H54 (cell line): ENCODE results near the gene NMNAT2.

Experiments used
- DNase-seq: peaks from one replicate; pipeline ENCODE4 v3.0.0; 2011; ENCODE audit warnings: low spot score, mixed read lengths; ENCODE audit not compliant: insufficient read length
- FAIRE-seq: peaks from 3 replicates; lab custom pipeline; 2011; peaks lifted over from hg19 to GRCh38; lab: Jason Lieb, UNC
- POLR2A ChIP-seq: IDR thresholded peaks from 2 replicates; pipeline ENCODE4 v1.6.1; 2011; ENCODE audit warnings: low read depth, mild to moderate bottlenecking, low read length

The NMNAT2 gene

DNA sequence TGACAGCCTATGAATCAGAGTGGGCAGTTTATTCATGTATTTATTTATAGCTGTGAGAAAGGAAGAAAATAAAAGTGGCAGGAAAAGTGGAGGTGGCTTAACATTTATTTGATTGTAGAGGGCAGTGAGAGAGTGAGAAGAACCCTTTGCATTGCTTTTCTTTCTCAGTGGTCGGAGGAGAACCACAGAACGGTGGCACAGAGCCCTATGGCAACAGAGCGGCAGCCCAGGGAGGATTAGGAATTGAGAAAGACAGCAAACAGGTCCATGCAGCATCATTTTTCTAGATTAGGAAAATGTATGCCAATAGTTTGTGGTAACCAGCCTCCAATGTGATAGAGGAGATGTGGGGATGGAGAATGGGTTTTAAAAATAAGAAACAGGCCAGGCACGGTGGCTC is 53.1 kb downstream of the NMNAT2 start:
- no peak for FAIRE-seq
- no peak for TF ChIP-seq POLR2A
- no peak for DNase-seq

DNA sequence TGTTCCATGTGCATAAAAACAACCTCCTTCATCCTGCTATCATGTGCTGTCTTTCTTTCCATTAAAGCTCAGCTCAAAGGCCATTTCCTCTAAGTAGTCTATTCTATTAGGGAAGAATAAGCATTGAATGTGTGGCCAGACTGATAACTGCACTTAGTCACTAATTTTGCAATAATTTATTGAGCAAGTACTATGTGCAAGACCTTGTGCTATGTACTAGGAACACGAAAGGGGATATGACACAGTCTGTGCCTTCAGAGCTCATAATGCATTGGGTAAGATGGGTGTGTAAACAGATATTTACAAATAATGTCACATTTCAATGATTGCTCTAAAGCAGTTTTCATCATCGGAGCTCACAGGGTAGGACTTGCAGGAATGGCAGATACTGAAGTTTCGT is 54.2 kb downstream of the NMNAT2 start:
- no peak for TF ChIP-seq POLR2A
- DNase-seq (no peak), FAIRE-seq (no peak)

DNA sequence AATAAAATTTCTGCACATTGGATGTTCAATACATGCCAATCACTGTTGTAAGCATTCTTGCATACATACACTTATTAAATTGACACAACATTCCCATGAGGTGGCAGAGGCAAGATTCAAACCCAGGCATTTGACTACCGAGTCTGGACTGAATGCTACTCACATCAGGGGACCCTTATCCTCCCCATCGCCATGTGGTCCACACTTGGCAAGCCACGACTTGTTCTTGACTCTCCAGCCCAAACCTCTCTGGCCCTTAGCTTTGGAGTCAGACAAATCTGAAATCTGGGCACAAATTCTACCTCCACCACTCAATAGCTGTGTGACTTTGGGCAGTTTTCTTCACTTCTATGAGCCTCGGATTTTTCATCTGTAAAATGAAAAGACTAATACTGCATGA is 57.1 kb downstream of the NMNAT2 start:
- no peak for TF ChIP-seq POLR2A
- DNase-seq (no peak), FAIRE-seq (no peak)

DNA sequence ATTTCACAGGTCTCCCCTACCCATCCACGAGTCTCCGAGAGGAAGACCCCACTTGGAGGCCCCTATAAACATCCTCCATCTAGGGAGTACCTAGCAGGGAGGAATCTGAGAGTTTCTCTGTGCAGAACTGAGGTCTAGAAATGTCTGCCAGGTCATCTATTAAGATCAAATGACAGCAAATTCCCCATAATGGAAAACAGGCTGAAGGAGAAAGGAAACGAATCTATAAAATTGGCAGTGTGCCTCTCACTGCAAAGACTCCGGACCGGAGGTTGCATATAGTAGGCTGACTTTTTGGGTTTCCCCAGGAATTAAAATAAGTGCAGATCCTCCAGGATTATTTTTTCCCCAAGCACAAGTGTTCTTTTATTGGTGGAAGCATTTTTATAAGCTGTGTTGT is 57.7 kb downstream of the NMNAT2 start:
- TF ChIP-seq POLR2A, result no peak
- DNase-seq, result no peak
- FAIRE-seq, result no peak

DNA sequence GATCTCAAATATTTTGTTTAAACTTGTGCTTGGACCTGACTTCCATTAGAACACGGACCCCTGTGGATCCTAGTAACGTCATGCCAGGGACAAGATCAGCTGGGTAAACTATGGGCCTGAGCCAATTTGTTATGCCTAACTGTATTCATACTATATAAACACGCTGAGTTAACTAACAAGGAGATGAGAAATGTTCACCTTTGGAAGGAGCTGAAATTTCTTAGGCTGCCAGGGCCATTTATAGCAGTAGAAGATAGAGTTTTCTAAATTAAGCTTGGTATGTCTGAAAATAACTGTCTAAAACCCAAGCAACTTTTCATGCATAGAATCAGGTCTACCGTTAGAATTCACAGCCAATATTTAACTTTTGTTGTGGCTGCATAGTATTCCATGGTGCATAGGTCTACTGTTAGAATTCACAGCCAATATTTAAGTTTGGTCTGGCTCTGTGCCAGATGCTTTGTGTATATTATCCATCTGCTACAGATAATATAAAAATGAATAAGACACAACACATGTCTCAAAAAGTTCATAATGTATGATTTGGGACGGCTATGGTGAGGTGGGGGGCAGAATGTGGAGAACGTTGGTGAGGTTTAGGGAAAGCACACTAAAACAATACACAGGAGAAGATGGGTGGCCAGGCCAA is 61.5 kb downstream of the NMNAT2 start:
- no peak for FAIRE-seq
- no peak for DNase-seq
- TF ChIP-seq POLR2A, result no peak

DNA sequence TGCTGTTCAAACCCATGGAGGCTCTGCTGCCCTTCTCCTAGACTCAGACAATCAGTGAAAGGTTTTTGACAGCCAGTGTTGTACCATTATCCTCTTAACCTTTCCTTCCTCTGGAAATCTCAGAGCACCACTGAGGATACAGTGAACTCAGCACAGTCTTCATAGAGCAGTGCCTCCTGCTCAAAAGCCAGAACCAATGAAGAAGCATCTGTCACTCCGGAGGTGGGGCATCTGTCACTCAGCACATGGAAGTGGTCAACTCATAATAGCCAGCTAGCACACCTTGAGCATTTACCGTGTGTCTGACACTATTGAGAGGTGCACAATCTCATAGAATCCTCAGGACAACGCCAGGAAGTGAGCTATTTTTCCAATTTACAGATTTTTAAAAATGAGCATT is 62.4 kb downstream of the NMNAT2 start:
- TF ChIP-seq POLR2A, result no peak
- DNase-seq (no peak), FAIRE-seq (no peak)

DNA sequence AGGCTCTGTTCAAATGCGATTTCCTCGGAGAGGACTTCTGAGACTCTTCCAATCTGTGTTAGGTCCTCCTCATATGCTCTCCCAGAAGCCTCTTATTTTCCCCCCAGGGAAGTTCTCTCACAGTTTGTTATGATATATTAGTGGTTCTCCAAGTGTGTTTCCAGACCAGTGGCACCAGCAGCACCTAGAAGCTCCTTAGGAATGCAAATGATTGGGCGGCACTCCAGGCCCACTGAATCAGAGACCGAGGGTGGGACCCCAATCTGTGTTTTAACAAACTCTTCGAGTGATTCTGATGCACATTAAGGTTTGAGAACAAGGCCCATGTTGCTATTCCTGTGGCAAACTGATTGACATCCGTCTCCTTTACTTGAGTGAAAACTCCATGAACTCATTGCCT is 63.0 kb downstream of the NMNAT2 start:
- FAIRE-seq, result no peak
- TF ChIP-seq POLR2A, result no peak
- DNase-seq, result no peak

DNA sequence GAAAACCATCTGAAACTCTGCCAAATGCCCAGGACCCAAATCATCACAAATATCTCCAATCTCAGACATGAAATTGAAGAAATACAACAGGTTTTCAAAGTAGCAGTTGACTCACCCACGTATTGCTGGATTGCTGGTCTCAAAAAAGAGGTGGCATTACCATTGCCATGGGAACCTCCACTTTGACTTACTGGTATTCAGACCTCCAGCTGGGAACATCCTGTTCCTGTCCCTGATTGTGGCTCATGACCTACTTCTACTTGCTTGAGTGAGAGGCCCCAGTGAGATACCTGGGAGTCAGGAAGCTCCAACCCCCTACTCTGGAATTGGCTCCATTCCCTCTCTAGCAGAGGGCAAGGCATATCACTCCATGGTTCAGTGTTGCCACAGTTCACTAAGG is 64.6 kb downstream of the NMNAT2 start:
- DNase-seq (peak; percentile 61), FAIRE-seq (no peak)
- no peak for TF ChIP-seq POLR2A

DNA sequence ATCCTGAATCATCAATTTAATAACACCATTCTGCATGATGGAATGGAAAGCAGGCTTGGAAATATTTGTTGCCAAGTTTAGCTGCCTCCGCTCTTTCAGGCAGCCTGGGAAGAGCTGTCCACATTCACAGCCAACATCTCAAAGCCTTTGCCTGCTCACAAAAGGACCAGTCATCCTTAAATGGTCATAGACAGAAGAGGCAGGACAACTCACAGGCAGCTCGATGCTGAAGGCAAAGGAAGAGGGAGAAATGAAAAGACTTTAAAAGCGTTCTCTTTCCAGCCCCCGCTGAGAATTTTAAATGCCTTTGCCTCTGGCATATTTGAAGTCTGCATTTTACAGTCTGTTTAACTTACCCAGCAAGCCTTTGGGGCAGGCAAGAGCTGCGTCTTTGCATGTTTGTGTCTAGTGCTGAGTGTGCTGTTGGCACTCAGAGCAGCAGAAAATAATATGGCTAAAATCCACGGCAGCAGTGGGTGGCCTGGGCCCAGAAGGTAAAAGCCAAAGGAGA is 68.9 kb downstream of the NMNAT2 start:
- FAIRE-seq (no peak), DNase-seq (no peak)
- no peak for TF ChIP-seq POLR2A

DNA sequence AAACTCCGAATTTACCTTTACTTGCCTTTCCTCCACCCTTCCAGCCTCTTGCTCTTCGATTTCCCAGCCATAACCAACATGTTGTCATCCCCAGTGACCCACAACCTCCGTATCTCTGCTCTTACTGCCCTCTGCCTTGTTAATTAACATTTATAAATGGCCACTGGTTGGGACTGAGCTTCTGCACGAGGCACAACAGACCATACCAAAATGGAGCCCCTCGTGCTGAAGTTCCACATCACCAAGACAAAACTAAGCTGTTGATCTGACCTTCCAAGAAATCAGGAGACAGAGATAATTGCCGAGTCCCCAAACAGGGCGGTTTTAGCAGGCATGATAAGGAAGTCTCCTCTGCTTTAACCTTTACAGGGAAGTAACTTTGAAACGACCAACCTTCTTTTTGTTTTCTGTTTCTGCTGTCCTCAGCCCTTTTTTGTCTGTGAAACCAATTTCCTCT is 71.9 kb downstream of the NMNAT2 start:
- TF ChIP-seq POLR2A, result no peak
- FAIRE-seq (no peak), DNase-seq (no peak)

DNA sequence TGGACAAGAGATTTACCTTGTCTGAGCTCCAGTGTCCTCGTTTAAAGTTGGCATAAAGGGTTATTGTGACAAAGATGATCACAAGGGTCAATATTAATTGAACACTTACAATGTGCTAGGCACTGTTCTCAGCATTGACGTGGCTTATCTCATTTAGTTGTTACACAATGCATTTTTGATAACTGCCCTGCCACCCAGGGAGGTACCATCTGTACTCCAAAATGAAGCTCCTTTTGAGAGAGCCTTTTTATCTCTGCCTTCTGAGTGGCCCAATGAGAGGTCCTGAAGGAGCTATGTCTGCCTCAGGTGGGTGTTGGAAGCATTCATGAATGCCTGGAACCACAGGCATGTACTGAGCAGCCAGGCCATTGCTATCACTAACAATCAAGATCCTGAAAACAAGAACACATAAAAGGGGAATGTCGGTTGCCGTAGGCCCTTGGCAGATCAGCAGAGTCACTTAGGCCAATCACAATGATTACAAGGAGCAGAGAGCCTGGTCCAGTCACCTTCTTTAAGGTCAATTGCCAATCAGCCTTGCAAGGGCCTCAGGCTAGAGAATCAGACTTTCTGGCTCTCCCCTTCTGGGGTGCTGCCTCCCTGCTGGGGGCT is 78.5 kb downstream of the NMNAT2 start:
- DNase-seq (no peak), FAIRE-seq (no peak)
- no peak for TF ChIP-seq POLR2A

DNA sequence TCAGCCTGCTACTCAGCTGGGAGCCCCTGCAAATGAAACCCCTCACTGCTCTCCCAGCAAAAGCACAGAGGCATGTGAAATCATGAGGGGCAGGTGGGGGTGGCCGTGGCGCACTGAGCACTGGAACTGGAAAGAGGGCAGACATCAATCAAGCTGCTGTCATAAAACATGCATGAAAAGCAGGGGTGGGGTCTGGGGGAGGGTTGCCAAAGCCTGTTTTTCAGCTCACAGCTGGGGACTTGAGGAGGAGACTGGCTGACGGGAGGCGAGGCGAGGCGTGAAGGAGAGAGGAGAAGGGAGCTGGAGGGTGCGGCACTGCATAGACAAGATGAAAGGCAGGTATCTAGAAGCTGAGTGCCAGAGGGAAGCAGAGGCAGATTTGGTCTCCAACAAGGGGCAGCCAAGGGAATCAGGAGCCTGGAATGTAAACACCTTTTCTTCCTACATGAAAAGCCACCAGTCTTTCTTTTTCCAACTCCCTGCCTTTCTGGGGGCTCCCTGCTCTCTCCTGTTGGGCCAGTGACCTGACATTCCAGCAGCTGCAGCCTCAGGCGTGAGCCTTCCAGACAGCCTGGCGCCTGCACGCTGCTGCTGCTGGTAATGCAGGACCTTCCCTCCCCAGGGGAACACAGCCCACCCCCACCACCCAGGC is 87.0 kb downstream of the NMNAT2 start:
- DNase-seq, result no peak
- no peak for TF ChIP-seq POLR2A
- FAIRE-seq, result no peak

DNA sequence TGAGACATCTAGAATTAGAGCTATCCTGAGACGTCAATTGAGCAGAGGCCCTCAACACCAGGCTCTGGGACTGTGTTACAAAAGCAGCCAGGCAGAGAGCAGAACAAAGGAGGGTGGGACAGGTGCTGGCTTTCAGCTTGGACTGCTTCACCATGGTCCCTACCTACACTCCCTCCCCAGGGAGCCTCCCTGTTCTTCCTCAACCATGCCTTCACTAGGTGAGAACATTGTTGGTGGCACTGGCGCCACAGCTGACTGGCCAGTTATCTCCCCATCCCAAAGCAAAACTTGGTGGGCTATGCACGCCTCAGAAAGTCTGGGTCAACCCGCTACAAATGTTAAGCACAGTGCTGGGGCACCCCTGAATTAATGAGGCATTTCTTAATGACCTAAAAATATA is 87.8 kb downstream of the NMNAT2 start:
- no peak for TF ChIP-seq POLR2A

DNA sequence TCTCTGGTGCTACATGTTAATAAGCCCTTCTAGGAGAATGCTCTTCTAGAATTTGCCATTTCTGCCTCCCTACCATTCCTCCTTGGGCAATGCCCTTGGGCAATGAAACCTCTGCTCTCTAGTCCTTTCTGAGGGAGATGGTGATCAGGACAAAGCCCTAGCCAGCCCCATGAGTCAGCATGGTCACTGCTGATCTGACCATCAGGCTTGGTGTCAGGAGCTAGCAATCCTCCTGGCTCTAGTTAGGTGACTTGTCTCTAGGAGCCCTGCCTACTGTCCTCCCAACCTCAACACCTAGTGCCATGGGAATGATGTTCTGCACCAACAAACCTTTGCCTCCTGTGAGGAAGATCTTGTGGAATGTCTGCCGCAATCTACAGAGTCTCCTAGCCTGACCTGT is 89.8 kb downstream of the NMNAT2 start:
- DNase-seq (no peak), FAIRE-seq (no peak)
- no peak for TF ChIP-seq POLR2A

More for the DNA sequence above, 87.8 kb downstream of the NMNAT2 start:
- no peak for FAIRE-seq
- DNase-seq, result no peak
